G401.6 (cell line): Measurements from ENCODE around the gene ZNF530.

Source experiments
- FAIRE-seq: peaks from 2 replicates; lab custom pipeline; 2012; peaks lifted over from hg19 to GRCh38; lab: Jason Lieb, UNC

The ZNF530 gene

GRCh38 chr19:57599761-57600383 lies at the start of gene ZNF530:
Gene ZNF530, plus strand, starts transcription at chr19:57599885. Its CDS starts 4,461 bp downstream, at chr19:57604346.
- peak; percentile 93 for FAIRE-seq

DNA sequence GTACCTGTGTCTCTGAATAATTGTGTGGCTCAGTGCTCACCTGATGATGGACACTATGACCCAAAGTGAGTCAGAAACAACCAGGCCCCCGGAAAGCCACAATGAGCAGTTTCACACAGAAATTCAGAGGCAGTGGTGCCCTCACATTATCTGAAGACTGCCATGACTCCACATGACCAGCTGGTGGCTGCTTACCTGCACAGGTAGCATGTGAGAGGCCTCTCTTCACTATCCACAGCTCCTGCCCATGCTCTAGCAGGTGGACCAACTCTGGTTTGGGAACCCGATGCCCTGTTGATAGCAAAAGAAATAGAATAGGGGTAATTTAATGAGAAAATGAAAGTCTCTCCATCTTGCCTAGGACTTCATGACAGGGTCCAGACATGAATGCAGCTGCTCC lies 47.3 kb upstream of the ZNF530 start:
- no peak for FAIRE-seq

- FAIRE-seq = no peak
Observed at GRCh38 chr19:57557659-57558058, 42.0 kb upstream of the ZNF530 start.

GRCh38 chr19:57558525-57558924 lies 41.2 kb upstream of the ZNF530 start:
- FAIRE-seq = no peak

DNA sequence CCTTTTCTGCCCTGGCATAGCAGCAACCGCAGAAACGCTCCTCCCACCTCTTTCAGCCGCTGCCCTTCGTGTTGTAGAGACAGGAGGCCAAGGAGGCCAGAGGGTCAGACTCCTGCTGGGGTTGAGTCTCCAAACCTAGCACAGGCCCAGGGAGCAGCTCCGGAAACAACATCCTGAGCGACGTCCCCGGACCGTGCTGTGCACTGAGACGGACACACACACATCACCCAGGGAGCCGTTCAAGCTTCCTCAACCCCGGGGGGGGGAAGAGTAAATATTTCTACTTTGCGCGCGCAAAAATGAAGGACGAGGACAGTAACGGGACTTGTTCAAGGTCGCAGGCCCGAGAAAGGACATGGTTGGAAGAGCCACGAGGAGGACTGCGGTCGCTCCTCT lies 40.7 kb upstream of the ZNF530 start:
- no peak for FAIRE-seq

DNA sequence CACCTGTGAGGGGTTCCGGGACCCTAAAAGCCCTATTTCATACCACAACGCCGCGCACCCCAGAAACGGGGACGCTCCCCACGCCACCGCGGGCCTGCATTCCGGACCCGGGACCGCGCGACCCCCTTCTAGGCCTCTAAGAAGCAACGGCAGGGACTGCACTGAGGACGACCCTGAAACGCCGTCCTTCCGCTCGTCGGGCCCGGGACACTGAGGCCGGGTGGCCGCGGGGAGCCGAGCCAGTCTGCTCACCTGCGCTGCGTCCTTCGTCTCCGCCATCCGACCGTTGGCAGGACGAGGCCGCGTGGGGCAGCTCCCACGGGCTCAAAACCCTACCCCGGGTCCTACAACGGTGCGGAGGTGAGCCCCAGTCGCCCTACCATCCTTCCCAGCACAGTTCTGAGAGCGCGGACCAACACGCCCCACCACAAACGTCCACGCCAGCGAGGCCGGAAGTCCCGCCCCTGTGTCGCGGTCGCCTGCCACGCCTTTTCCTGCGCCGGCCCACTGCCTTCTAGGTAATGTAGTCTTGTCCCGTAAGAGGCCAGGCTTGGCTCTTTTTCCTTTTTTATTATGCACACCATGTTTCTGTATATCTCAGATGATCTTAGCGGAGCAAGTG lies 40.2 kb upstream of the ZNF530 start, which contains the start of gene ZNF550:
TSS of gene ZNF550 (minus strand) at position 460 of the 622 bp plus-strand sequence. CDS start at position 279, 181 bp downstream.
- FAIRE-seq = peak; percentile 85

DNA sequence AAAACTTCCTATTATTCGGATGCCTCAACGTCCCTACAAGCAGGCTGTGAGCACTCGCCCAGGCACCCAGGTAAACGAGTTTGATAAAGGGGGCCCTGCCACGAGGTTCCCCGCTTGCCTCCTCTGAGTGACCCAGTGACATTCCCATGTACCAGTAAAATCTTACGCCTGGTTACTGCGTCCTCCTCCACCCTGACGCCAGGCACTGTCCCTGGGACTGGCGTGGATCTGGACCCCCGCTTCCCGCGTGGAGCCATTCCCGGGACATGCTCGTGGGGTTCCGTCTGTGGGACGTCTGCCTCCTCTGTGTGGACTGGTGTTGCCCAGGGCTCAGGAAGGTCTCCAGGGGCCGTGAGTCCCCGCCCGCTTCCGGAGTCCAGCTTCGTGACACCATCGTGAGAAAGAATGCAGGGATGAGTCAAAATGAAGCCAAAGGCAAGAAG lies 39.6 kb upstream of the ZNF530 start:
- FAIRE-seq = no peak

- no peak for FAIRE-seq
Observed at GRCh38 chr19:57563547-57563946, 36.1 kb upstream of the ZNF530 start.

DNA sequence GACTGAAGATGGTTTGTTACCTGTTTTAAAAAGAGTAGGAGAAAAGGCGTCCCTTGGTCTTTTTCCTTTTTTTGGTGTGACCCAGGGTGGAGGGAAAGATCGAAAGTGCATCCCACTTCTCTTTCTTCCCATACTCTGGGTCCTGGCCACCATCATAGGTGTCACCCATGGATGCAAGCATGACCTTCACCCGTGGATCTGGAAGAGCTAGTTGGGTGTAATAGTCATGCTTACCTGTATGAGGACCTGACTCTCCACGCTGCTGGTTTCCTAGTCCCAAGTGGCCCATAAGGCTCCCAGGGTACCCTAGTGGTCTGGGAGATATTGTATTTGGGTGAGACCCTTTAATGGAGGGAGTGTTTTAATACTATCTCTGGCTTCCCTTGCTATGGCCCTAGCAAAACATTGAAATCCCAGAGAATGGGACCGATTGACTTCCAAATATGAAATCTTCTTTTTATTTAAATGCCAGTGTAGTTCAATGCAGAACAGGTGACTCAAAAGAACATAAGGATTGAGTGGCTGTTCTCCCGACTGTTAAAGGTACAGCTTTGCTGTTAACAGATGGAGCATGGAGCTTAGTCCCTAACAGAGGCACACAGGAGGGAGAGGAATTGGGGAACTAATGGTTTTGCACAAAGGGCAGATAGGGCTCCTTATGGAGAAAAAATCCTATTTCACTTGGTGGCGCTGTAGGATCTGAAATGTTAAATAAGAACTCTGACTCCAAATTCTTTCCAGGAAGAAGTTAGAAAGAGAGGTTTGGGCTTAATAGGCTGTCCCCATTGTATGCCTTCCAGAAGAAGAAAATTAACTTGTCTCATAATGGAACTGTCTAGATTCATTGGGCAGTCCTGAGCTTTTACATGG lies 33.1 kb upstream of the ZNF530 start:
- FAIRE-seq = no peak

DNA sequence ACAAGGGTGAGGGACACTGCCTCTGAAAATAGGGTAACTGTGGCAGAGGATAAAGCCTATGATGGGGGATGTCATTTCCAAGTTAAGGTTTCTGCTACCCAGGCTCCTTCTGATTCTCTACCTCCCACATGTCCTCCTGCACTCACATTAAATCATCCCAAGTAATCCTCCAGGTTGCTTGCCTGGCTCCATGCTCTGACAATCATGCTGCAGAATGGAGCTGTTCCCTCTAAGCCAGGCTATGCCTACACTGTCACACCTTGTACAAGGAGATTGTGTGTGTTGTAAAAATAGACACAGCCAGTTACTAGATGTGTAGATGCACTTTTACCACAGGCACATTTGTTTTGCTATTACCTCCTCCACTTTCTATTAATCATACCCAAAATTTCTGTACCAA lies 29.0 kb upstream of the ZNF530 start:
- FAIRE-seq = no peak

DNA sequence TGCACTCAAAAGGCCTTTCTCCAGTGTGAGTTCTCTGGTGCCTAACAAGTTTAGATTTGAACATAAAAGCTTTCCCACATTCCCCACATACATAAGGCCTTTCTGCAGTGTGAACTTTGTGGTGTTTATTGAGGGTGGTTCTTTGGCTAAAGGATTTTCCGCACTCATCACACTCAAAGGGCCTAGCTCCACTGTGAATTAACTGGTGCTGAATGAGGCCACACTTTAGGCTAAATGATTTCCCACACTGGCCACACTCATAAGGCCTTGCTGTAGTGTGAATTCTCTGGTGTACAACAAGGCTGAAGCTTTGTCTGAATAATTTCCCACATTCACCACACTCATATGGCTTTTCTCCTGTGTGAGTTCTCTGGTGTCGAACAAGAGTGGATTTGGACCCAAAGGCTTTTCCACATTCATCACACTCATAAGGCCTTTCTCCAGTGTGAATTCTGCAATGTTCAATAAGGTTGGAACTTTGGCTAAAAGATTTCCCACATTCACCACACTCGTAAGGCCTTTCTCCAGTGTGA lies 27.2 kb upstream of the ZNF530 start:
- FAIRE-seq = no peak

GRCh38 chr19:57576661-57577060 lies 23.0 kb upstream of the ZNF530 start:
- FAIRE-seq = no peak

- peak; percentile 98 for FAIRE-seq
Observed at GRCh38 chr19:57578487-57579205, 21.0 kb upstream of the ZNF530 start, which contains the start of gene ZNF416. Gene ZNF416, minus strand, starts transcription at chr19:57578911. Its CDS starts 207 bp downstream, at chr19:57578704.

DNA sequence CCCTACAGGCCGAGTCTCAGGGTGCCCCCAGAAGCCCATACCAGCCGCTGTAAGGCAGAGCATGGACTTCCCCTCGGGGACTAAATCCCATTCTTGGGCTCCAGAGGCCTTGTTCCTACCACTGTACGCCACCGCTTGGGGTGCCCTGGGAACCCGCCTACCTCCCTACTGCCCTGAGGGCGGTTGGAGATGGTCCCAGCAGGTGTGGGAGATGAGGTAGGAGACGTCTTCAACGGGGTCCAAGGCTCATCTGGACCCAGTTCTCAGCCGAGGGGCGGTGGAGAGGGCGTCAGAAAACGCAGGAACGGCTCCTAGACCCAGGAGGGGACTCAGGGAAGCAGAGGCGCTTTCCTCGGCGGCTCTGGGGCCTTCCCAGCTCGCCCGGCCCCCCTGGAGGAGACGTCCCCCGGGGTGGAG lies 16.6 kb upstream of the ZNF530 start:
- no peak for FAIRE-seq

GRCh38 chr19:57583521-57584416 lies 15.9 kb upstream of the ZNF530 start, which contains the start of gene ZIK1:
Gene ZIK1, plus strand, starts transcription at chr19:57584145. Its CDS starts 212 bp downstream, at chr19:57584357.
- no peak for FAIRE-seq

GRCh38 chr19:57587529-57587928 lies 12.2 kb upstream of the ZNF530 start:
- FAIRE-seq = no peak

DNA sequence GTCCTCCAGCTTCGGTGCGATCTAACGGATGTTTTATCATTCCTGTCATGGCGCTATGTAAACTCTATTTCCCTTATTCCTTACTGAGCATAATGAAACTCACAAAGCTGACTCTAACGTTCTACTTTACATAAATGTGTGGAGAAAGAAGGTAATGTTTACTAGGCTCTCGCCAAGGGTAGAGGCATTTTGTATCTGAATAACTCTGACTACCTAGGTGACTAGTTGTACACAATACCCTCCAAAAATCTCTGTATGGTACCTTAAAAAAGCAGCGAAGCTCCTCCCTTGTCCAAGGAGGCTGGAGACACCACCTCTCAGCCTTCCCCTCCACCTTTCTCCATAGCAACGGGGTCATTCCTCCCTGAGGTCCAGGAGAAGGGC lies 316 bp upstream of the ZNF530 start:
- FAIRE-seq = no peak

DNA sequence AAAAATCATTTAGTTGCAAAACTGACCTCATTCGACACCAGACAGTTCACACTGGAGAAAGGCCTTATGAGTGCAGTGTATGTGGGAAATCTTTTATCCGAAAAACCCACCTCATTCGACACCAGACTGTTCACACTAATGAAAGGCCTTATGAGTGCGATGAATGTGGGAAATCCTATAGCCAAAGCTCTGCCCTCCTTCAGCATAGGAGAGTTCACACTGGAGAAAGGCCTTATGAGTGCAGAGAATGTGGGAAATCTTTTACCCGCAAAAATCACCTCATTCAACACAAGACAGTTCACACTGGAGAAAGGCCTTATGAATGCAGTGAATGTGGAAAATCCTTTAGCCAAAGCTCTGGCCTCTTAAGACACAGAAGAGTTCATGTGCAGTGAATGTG lies 7.2 kb downstream of the ZNF530 start:
- FAIRE-seq = no peak

GRCh38 chr19:57611113-57611512 lies 11.4 kb downstream of the ZNF530 start:
- FAIRE-seq = no peak

- peak; percentile 72 for FAIRE-seq
Observed at GRCh38 chr19:57613941-57614743, 14.5 kb downstream of the ZNF530 start, which contains the start of gene ZNF134. Gene ZNF134, plus strand, starts transcription at chr19:57614242. Its CDS starts 5,227 bp downstream, at chr19:57619469.
